IgD-negative memory B cell (primary cell): Measurements from ENCODE around the gene COP1. TPM values are rescaled to one million over a fixed set of nuclear protein-coding genes. Genes with fewer than 3 reads are reported as not detected.
"Not testable (repeated sequence)": the region's sequence is repeated elsewhere in the genome, so short reads cannot be mapped to it uniquely, and the experiment has no call there.

Experiments used
- H3K27ac Mint-ChIP-seq, 3 donors: one replicate each; pipeline ENCODE4 v1.8.0; 2020 to 2022; ENCODE audit warnings: mild to moderate bottlenecking in 3 of 3, mixed read lengths in 3 of 3, moderate library complexity in 1 of 3
- H3K27me3 Mint-ChIP-seq: one replicate; pipeline ENCODE4 v1.8.0; 2021; ENCODE audit warnings: mixed read lengths
- H3K36me3 Mint-ChIP-seq: one replicate; pipeline ENCODE4 v1.8.0; 2020; ENCODE audit warnings: mild to moderate bottlenecking, mixed read lengths
- H3K4me1 Mint-ChIP-seq, 3 donors: one replicate each; pipeline ENCODE4 v1.8.0; 2020 to 2022; ENCODE audit warnings: mixed read lengths in 3 of 3, mild to moderate bottlenecking in 1 of 3
- H3K4me3 Mint-ChIP-seq, 4 donors: one replicate each; pipeline ENCODE4 v1.8.0; 2020 to 2022; ENCODE audit warnings: mild to moderate bottlenecking in 4 of 4, mixed read lengths in 4 of 4, moderate library complexity in 3 of 4
- H3K9me3 Mint-ChIP-seq, 3 donors: one replicate each; pipeline ENCODE4 v1.8.0; 2020 to 2021; ENCODE audit warnings: mixed read lengths in 3 of 3, mild to moderate bottlenecking in 1 of 3
- polyA plus RNA-seq: library from polyadenylated mRNA; unstranded; fragments of 300-500 nt; fragmentation: Illumina TruSeq; gene quantifications from one replicate; pipeline ENCODE4 v1.2.3, GENCODE V29; 2021

The COP1 gene
- polyA plus RNA-seq, 1 donor from 2014 or later, result 33.8 TPM

DNA sequence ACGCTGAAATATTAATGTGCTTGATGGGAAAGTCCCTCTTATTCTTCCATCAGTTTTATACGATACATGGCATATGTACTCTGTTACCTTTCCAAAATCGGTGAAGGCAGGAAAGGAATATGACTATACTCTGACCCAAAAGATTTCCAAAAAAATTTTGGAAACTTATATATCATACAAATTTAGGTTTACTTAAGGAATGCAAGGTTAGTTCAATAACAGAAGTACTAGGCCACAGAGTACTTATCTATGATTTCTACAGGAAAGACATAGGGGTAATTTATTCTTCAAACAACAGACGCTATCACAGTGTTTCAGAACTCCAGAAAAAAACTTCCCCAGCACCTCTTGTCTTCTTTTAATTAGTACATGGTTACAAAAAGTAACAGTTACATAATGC, 84.8 kb downstream of the COP1 start:
- no peak overlapping the region for H3K27ac Mint-ChIP-seq
- H3K9me3 Mint-ChIP-seq, result peaks cover 2 to 21% (median 6%) of the 10 kb centered on the region in 3 donors

GRCh38 chr1:176119549-176119948, 87.5 kb downstream of the COP1 start:
- peaks cover 19% of the 10 kb centered on the region for H3K36me3 Mint-ChIP-seq
- peaks cover 0 to 3% (median 0%) of the 10 kb centered on the region in 3 donors for H3K4me1 Mint-ChIP-seq
- H3K4me3 Mint-ChIP-seq, result no peak overlapping the region
- H3K9me3 Mint-ChIP-seq, result peaks cover 0 to 17% (median 3%) of the 10 kb centered on the region in 3 donors
- H3K27ac Mint-ChIP-seq, result no peak overlapping the region
- H3K27me3 Mint-ChIP-seq, result no peaks in the 10 kb centered on the region

More for the DNA sequence above, 84.8 kb downstream of the COP1 start:
- Mint-ChIP-seq H3K36me3 (peaks cover 22% of the 10 kb centered on the region), H3K4me1 (peaks cover 0 to 6% (median 3%) of the 10 kb centered on the region in 3 donors), H3K4me3 (no peak overlapping the region), H3K27me3 (no peaks in the 10 kb centered on the region)

- H3K4me1 Mint-ChIP-seq, result peaks cover 0 to 3% (median 0%) of the 10 kb centered on the region in 3 donors
- peaks cover 0 to 13% (median 3%) of the 10 kb centered on the region in 3 donors for H3K9me3 Mint-ChIP-seq
- no peak overlapping the region for H3K4me3 Mint-ChIP-seq
- H3K27ac Mint-ChIP-seq, result no peak overlapping the region
- H3K27me3 Mint-ChIP-seq, result no peaks in the 10 kb centered on the region
- H3K36me3 Mint-ChIP-seq, result peaks cover 18% of the 10 kb centered on the region
These were observed 88.1 kb downstream of the COP1 start for GRCh38 chr1:176118985-176119384.

- H3K4me1 Mint-ChIP-seq, result peaks cover 0 to 4% (median 0%) of the 10 kb centered on the region in 3 donors
- H3K36me3 Mint-ChIP-seq, result peaks cover 47% of the 10 kb centered on the region
- H3K9me3 Mint-ChIP-seq, result peaks cover 0 to 6% (median 3%) of the 10 kb centered on the region in 3 donors
- H3K27ac Mint-ChIP-seq, result no peak overlapping the region
- no peak overlapping the region for H3K4me3 Mint-ChIP-seq
- no peaks in the 10 kb centered on the region for H3K27me3 Mint-ChIP-seq
These were observed 95.3 kb downstream of the COP1 start for GRCh38 chr1:176111835-176112234.

- Mint-ChIP-seq H3K4me3 (no peak overlapping the region), H3K27me3 (no peaks in the 10 kb centered on the region), H3K4me1 (peaks cover 0 to 4% (median 0%) of the 10 kb centered on the region in 3 donors), H3K9me3 (peaks cover 0 to 6% (median 3%) of the 10 kb centered on the region in 3 donors), H3K36me3 (peaks cover 44% of the 10 kb centered on the region), H3K27ac (no peak overlapping the region)
These were observed 96.9 kb downstream of the COP1 start for GRCh38 chr1:176110203-176110602.

DNA sequence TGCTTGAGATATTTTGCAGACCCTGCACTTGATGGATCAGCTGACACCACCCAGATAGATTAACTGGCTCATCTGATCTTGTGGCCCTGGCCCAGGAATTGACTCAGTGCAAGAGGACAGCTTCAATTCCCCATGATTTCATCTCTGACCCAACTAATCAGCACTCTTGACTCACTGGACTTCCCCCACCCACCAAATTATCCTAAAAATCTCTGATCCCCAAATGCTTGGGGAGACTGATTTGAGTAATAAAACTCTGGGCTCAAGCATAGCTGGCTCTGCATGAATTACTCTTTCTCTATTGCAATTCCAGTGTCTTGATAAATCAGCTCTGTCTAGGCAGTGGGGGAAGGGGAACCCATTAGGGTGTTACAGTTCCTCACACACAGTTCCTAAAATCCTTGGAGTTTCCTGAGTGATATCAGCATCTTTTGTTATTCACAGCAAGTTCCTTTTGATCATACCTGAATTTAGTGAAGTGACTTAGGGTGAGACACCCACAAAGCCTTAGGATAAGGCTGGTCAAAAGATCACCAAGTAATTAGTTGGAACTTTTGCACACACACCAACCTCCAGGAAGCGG, 104.2 kb downstream of the COP1 start:
- Mint-ChIP-seq H3K27ac (no peak overlapping the region), H3K36me3 (peaks cover 41% of the 10 kb centered on the region), H3K27me3 (no peaks in the 10 kb centered on the region), H3K4me1 (no peaks in the 10 kb centered on the region), H3K4me3 (peak overlapping the region in 1 of 4 donors; percentile 2), H3K9me3 (peaks cover 0 to 19% (median 6%) of the 10 kb centered on the region in 3 donors)

DNA sequence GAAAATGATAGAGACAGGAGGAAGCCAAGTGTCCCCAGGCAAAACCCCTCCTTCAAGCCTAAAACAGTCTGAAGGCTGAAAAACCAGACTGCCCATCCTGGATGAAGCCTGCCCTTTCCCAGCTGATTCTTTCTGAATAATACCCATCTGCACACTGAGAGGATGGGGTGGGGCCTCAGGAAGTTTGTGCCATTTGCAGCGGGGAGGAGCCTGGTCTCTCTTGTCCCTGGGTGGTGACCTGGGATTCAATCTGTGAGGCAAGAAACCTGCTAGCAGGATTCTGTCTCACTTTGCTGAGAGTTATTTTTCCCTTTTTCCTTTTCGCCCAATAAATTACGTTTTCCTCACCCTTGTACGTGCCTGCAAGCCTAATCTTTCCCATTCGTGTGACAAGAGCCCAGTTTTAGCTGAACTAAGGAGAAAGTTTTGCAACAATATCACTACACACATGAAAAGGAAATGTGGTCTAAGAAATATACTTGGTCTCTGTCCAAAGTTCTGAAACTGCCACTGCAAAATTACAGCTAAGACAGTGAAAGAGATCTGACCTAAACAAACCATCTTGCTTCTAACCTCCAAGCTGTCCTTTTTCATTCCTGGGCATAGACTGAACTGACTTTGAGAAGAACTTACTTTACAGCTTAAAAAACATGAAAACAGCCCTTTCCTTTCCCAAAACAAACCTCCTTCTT, 105.0 kb downstream of the COP1 start:
- H3K36me3 Mint-ChIP-seq, result peaks cover 39% of the 10 kb centered on the region
- H3K9me3 Mint-ChIP-seq, result peaks cover 0 to 21% (median 4%) of the 10 kb centered on the region in 3 donors
- H3K4me3 Mint-ChIP-seq, result no peak overlapping the region
- H3K4me1 Mint-ChIP-seq, result no peaks in the 10 kb centered on the region
- no peaks in the 10 kb centered on the region for H3K27me3 Mint-ChIP-seq
- no peak overlapping the region for H3K27ac Mint-ChIP-seq

DNA sequence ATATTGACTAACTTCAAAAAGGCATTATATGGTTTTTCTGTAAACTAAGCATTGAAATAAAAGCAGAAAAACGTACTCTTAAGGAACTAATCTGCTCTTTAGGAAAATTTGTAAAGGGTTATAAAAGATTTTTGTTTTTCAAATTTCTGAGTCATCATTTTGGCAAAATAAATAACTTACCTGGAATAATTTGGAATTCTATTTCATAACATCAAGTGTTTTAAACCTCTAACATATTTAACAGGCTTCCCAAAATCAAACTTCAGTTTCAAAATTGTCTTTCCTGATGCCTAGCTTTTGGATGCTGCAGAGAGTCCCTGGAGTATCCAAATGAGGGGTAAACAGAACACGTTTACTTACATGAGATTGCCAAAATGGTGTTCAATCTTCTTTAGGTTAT, 108.5 kb downstream of the COP1 start:
- Mint-ChIP-seq H3K4me1 (no peaks in the 10 kb centered on the region), H3K36me3 (peaks cover 42% of the 10 kb centered on the region), H3K4me3 (peak overlapping the region in 1 of 4 donors; percentile 41), H3K9me3 (peaks cover 0 to 26% (median 4%) of the 10 kb centered on the region in 3 donors), H3K27me3 (no peaks in the 10 kb centered on the region), H3K27ac (no peak overlapping the region)

DNA sequence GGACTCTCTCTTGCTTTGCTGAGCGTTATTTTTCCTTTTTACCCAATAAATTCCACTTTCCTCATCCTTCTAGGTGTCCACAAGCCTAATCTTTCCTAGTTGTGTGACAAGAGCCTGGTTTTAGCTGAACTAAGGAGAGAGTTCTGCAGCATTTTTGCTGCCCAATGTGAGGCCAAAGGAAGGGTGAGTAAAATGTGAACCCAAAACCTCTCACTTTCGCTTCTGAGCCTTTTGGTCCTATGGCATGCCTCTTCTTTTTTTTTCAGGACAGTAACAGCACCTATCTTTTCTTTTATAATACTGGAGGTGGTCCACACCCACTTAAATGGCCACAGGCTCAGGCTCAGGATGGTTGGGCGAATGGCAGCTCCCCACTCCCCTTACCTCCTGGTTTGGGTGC, 111.1 kb downstream of the COP1 start:
- Mint-ChIP-seq H3K4me1 (peaks cover 0 to 1% (median 0%) of the 10 kb centered on the region in 3 donors), H3K36me3 (peaks cover 36% of the 10 kb centered on the region), H3K27ac (no peak overlapping the region), H3K27me3 (no peaks in the 10 kb centered on the region), H3K4me3 (no peak overlapping the region), H3K9me3 (peaks cover 0 to 23% (median 0%) of the 10 kb centered on the region in 3 donors)

- Mint-ChIP-seq H3K27ac (peak overlapping the region in 1 of 3 donors; percentile 5), H3K4me1 (peaks cover 0 to 3% (median 2%) of the 10 kb centered on the region in 3 donors), H3K27me3 (no peaks in the 10 kb centered on the region), H3K9me3 (peaks cover 0 to 12% (median 0%) of the 10 kb centered on the region in 3 donors), H3K36me3 (peaks cover 18% of the 10 kb centered on the region), H3K4me3 (no peak overlapping the region)
These were observed 116.3 kb downstream of the COP1 start for GRCh38 chr1:176090766-176091165.

GRCh38 chr1:176087746-176088145, 119.3 kb downstream of the COP1 start:
- not testable (repeated sequence) for H3K9me3 Mint-ChIP-seq, H3K27me3 Mint-ChIP-seq, H3K4me3 Mint-ChIP-seq, H3K4me1 Mint-ChIP-seq, H3K27ac Mint-ChIP-seq
- H3K36me3 Mint-ChIP-seq, result peaks cover 13% of the 10 kb centered on the region

GRCh38 chr1:176073524-176074157, 133.4 kb downstream of the COP1 start:
- Mint-ChIP-seq H3K9me3 (peaks cover 9 to 10% (median 10%) of the 10 kb centered on the region in 3 donors), H3K27ac (peak overlapping the region in 1 of 3 donors; percentile 0), H3K36me3 (peaks cover 32% of the 10 kb centered on the region), H3K27me3 (no peaks in the 10 kb centered on the region), H3K4me3 (no peak overlapping the region), H3K4me1 (peaks cover 5 to 10% (median 7%) of the 10 kb centered on the region in 3 donors)

DNA sequence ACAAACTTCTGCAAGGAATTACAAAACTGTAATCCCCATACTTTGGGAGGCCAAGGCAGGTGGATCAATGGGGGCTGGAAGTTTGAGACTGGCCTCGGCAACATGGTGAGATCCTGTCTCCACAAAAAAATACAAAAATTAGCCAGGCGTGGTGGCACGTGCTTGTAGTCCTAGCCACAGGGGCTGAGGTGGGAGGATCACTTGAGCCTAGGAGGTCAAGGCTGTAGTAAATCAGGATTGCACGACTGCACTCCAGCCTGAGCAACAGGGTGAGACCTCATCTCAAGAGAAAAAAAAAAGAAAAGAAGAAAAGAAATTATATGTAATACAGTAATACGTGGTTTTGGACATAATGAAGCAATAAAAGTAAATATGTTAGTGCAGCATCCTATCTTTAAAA, 138.2 kb downstream of the COP1 start:
- Mint-ChIP-seq H3K4me1 (peaks cover 3 to 8% (median 8%) of the 10 kb centered on the region in 3 donors), H3K27me3 (no peaks in the 10 kb centered on the region), H3K36me3 (peaks cover 16% of the 10 kb centered on the region), H3K27ac (no peak overlapping the region), H3K9me3 (no peaks in the 10 kb centered on the region), H3K4me3 (no peak overlapping the region)

- Mint-ChIP-seq H3K9me3 (no peaks in the 10 kb centered on the region), H3K4me1 (peaks cover 0 to 4% (median 4%) of the 10 kb centered on the region in 3 donors), H3K27me3 (no peaks in the 10 kb centered on the region), H3K36me3 (peaks cover 16% of the 10 kb centered on the region), H3K27ac (no peak overlapping the region), H3K4me3 (no peak overlapping the region)
These were observed 138.8 kb downstream of the COP1 start for GRCh38 chr1:176068256-176068655.

DNA sequence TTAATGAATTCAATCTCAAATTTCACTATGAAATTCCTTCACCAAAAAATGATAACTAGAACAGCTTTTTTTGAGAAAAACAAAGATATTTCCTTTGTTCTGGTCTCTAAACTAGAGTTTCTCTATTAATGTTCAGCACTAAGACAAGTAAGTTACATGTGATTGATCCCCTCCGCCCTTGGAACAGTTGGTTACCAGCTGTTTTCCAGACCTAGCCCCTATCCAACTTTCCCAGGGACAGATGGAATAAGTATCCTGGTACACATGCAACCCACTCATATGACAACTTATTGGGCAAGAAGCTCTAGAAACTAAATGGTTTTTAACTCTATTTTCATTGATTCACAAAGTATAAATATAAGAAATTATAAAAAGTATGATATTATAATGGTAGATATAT, 140.4 kb downstream of the COP1 start:
- peaks cover 18% of the 10 kb centered on the region for H3K36me3 Mint-ChIP-seq
- peaks cover 1 to 4% (median 4%) of the 10 kb centered on the region in 3 donors for H3K4me1 Mint-ChIP-seq
- no peak overlapping the region for H3K4me3 Mint-ChIP-seq
- no peak overlapping the region for H3K27ac Mint-ChIP-seq
- no peaks in the 10 kb centered on the region for H3K27me3 Mint-ChIP-seq
- no peaks in the 10 kb centered on the region for H3K9me3 Mint-ChIP-seq
